ENCODE results near the gene SCGB1C1.
"Not testable (repeated sequence)": the region's sequence is repeated elsewhere in the genome, so short reads cannot be mapped to it uniquely, and the experiment has no call there.

The SCGB1C1 gene

DNA sequence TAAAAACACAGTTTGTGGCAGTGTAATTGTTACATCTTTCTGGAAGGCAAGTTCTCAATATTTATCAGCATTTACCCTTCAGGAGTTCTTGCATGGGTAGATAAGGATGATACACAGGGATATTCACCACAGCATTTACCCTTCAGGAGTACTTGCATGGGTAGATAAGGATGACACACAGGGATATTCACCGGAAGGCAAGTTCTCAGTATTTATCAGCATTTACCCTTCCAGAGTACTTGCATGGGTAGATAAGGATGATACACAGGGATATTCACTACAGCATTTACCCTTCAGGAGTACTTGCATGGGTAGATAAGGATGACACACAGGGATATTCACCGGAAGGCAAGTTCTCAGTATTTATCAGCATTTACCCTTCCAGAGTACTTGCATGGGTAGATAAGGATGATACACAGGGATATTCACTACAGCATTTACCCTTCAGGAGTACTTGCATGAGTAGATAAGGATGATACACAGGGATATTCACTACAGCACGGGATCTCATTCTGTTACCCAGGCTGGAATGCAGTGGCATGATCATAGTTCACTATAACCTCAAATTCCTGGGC lies 27.9 kb downstream of the SCGB1C1 start:
- DNase-seq, result not testable (repeated sequence)

DNA sequence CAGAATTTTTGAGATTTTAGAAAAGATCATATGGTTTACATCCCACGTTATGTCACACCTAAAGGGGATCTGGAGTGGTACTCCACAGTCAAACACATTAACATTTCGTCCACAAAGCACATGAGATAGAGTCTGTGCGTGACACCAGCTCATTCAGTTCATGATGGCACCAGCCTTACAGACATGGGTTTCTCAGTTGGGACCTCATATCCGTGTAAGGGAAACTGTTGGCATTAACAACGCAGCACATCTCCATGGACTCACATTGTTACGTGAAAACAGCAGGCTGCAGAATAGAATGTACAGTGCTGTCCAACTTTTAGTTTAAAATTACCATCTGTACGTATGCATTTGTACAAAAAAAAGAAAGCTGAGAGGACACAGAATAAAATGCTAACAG lies 28.7 kb downstream of the SCGB1C1 start:
- DNase-seq, result no peak

DNA sequence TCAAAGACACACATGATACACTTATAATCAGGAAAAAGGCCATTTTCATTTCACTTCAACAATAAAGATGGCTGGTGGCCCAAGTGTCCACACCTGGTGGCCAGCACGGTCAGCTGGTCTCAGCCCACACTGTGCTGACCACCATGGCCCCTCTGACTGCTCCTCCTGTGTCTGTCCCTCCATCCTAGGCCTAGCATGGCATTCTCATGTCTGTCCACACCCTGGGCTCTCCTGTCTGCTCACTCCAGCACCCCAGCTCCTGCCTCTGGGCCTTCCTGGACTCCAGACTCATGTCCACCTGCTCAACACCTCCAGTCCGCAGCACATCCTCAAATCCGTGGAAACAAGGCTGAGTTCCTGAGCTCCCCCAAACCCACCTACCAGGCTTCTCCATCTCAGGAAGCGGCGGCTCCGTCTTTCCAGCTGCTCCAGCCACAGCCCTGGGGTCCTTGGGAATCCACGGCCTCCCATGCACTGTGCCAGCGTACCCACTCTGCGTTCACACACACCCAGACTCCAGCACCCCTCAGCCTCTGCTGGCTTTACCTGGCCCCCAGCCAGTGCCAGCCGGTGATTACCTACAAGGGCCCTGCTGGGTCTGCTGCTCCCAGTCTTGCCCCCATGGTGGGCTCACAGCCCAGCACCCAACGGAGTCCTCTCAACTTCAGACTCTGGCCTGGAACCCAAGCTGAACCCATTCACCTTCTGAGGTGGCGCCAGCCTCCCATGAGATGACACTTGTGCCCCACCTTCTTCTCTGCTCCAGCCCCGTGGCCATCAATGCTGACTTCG lies 29.3 kb downstream of the SCGB1C1 start:
- no peak for DNase-seq

DNA sequence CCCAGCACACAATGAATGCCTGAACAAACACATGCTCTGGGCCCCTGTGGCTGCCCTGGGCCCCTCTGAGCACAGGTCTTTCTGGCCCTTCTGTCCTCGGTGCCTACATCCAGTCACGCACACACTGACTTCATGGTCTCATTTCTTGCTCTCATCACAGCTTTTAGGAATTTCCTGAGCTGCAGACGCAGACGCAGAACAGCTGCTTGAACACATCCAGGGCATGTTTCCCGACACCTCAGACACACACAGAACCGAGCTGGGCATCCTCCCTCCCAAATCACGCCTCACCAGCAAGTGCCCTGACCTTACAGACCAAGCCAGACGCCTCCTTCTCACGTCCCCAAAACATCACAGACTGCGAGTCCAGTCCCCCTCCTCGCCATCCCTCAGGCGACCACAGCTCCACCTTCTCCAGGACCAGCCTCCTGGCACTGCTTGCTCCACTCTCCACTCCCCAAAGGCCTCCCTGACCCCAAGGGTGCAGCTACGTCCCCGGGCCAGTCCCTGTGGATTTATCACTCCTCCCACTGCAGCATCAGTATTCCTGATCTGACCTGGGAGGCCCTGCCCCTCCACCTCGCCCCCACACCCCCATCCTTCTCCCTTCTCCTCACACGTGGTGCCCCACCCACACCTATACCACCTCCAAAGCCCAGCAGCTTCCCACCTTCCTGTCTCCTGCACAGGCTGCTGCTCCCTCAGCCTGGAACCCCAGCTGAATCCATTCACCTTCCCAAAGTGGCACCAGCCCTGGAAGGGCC lies 30.3 kb downstream of the SCGB1C1 start:
- DNase-seq, result no peak

DNA sequence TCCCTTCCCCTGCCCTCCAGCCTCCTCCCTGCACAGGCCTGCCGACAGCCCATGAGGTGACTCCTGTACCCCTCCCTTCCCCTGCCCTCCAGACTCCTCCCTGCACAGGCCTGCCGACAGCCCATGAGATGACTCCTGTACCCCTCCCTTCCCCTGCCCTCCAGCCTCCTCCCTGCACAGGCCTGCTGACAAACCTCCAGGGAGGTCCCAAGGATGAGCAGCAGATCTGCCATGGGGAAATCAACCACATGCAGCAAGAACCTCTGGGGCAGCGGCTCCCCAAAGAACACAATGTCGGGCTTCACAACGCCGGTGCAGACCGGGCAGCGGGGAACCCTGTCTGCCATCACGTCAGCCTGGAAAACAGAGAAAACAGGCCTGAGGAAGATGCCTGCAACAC lies 31.0 kb downstream of the SCGB1C1 start:
- no peak for DNase-seq

DNA sequence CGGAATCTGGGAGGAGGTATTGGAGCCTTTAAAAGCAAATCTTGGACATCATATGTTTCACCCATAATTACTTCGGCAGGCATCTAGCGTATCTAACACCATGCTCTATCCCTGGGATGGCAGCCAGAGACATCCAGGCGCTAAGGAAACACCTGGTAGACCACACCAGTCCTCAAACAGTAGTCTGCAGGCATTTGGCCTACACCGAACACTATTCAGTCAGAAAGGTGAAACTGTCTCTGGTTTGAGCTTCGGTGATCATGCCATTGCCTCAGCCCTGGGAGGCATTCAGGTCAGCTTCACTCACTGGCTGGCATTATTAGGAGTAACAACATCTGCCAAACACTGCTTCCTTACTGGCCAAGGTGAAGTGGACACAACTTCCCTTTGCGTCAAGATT lies 31.5 kb downstream of the SCGB1C1 start:
- no peak for DNase-seq

DNA sequence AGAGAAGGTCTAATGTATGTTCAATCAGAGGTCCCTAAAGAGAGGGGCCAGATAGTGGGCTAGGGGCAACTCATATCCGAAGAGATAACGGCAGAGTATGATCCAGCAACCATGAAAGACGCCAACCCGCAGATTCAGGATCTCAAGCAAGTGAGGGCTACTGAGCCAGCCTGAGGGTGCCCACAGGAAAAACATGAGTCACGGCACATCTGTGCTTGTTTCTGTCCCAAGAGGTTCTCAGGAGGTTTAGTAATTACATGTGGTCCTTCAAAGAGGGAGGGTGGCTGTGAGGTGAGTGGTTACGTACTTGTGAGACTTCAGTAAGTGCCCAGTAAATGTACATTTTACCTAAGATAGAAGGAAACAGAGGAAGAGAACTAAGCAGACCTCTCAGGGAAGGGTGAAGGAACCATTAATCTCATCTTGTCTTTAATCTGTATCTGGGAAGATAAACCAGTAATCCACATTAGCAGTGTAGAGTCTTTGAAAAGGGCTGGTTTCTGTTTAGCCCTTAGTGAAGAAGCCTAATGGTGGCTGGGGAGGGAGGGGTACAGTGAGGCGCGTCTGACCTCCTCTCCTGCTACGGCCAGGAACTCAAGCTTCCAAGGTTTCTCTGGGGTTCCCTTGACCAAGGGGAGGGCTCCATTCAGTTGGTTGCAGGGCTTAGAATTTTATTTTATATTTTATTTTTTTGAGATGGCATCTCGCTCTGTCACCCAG lies 33.0 kb downstream of the SCGB1C1 start:
- no peak for DNase-seq

DNA sequence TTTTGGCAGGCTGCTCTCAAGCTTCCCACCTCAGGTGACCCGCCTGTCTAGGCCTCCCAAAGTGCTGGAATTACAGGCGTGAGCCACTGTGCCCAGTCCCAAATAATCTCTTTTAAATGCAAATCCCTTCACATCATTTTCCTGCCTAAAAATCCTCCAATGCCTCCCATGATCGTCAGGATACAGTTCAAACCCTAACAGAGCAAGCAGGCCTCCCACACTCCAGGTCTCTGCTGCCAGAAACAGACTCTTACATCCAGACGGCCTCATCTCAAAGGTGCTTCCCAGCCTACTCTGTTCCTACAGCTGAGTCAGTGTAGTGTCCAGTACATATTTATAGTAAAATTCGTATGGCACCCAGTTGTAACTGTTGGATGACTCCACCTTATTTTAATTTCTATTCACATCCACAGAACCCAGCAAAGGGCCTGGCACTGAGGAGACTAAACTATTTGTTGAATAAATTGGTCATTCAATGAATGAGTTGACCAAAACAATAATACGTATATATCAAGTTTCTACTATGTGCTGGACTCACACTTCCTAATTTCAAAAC lies 35.0 kb downstream of the SCGB1C1 start:
- DNase-seq, result no peak

DNA sequence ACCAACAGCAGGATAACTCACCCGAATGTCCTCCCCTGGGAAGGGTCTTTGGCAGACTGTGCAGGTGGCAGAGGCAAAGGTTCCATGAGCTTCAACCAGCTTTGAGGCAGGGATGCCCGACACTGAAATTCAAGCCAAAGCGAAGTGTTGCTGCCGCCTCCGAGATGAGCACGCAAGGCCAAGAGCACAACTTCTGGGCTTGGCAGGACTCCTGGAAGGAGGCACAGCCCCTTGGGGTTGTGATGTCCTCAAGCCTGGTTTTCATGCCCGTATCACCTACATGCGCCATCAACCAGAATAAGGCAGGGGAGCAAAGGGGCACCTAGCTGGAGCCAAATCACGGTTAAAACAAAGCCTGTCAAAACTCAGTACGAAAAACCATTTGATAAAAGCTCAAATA lies 37.6 kb downstream of the SCGB1C1 start:
- no peak for DNase-seq

DNA sequence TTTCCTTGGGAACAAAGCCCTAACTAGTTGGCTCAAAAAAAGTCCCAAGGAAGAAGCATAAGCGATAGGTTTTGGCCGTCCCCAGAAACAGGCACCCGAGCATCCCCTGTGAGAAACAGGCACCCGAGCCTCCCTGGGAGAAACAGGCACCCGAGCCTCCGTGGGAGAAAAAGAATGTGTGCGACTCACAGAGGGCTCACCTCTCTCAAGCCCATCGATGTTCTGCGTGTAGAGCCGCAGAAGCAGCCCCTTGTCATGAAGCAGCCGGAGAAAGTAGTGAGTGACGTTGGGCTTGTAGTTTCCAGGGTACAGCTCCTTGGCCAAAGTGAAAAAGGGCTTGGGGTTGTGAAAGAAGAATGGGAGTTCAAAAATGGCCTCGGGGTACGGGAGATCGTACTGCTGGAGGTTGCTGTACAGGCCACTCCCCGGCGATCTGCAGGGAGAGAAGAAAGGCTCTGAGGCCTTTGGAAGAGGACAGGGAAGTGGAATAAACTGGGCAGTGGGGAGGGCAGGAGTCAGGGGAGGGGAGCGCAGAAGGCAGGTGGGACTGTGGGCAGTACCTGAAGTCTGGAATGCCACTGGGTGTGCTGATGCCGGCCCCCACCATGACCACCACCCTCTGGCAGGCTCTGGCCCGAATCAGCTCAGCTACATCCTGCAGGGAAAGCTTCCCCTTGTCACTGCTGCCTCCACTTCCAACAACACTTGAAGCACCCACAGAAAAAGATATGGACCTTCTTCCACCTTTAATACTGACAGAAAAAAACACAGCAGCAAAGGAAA lies 40.1 kb downstream of the SCGB1C1 start:
- DNase-seq, result no peak

DNA sequence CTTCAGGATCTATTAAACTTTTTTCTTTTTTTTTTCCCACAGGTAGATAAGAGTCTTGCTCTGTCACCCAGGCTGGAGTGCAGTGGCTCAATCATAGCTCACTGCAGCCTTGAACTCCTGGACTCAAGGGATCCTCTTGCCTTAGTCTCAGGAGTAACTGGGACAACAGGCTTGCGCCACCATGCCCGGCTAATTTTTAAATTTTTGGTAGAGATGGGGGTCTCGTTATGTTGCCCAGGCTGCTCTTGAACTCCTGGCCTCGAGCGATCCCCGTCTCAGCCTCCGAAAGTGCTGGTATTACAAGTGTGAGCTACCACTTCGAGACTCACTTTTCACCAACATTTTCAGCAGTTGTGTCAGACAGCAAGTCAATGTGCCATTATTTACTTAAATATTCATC lies 42.3 kb downstream of the SCGB1C1 start:
- no peak for DNase-seq

DNA sequence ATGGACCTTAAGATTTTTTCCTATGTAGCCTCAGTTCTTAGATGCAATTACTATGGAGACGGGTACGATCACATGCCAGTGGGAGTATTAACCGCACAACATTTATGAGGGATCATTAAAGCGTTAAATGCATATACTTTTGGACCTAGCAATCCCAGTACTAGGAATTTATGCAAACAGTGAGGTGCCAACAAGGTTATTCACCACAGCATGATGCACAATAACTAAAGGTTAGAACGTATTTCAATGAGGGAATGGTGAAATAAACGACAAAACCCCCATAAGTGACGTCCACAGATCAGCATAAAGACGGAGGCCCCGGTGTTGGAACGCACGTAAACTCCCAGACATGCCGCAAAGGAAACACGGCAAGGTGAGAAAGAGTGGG lies 42.7 kb downstream of the SCGB1C1 start:
- DNase-seq, result no peak

DNA sequence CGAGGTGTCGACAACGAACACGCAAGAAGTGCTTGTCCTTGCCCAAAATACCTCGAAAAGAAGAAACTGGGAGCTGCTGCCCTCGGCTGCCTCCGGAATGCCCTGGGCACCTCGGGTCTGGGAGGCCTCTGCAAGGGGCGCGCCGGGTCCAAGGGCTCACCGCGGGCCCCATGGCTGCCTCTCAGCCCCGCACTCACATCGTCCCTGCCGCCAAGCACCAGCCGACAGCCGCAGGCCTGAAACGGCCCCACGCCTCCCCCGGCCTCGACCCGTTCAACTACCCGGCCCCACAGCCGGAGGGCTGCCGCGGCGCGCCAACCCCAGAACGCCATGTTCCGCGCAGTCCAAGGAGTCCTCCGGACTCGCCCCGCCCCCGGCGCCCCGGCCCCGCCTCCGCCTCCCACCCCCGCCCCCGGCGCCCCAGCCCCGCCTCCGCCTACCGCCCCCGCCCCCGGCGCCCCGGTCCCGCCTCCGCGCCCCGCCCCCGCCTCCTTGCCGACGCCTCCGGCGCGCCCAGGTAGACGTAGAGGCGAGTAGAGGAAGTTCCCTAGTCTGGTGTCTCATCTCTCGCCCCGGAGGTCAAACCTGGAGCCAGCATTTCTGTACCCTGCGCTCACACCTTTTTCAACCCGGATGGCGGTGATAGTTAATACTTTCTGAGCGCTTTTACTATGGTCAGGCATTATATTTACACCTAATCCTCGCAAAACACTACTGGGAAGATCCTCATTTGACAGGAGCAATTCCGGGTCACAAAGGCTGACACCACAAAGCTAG lies 43.3 kb downstream of the SCGB1C1 start, which contains the start of gene SIRT3:
TSS of gene SIRT3 (minus strand) at position 346 of the 777 bp plus-strand sequence. CDS start at position 332, 14 bp downstream.
- peak; percentile 83 for DNase-seq

DNA sequence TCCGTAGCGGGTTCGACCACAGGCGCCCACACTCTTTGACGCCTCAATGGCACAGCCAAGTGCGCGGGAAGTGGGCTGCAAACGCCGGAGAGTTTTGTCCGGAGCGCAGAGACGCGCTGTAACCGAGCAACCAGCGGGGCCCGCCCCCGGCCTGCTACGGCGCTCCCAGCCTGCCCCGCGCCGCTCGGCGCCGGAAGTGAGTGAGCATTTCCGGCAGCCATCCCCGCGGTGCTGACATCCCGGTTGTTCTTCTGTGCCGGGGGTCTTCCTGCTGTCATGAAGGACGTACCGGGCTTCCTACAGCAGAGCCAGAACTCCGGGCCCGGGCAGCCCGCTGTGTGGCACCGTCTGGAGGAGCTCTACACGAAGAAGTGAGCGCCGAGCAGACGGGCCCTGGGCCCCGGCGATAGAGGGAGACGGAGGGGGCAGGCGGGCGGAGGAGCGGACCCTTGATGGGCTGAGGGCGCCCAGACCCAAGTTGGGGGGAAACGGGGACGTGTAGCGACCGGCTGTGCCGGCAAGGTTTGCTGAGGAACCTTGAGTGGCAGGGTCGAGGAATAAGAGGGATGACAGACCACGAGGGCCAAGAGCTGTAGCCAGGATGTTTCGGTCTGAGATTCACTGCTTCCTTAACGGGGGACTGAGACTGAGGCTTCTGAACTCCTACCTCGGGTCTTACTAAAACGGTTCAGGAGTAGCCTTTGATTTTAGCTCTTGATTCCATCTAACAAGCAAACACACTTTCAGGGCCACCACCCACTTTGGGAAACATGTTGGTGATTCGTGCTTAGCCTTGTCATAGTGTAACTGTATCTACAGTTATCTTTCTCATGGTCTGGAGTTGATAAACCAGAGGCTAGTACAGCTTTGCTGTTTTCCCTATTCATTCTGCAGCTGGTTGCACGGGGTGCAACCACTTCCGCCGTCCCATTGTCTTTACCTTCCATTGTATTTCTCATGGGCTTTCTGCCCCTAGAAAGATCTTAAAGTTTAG lies 44.2 kb downstream of the SCGB1C1 start, which contains the start of gene PSMD13:
TSS of gene PSMD13 (plus strand) at position 203 of the 994 bp plus-strand sequence. CDS start at position 277, 74 bp downstream.
- DNase-seq, result peak; percentile 82

DNA sequence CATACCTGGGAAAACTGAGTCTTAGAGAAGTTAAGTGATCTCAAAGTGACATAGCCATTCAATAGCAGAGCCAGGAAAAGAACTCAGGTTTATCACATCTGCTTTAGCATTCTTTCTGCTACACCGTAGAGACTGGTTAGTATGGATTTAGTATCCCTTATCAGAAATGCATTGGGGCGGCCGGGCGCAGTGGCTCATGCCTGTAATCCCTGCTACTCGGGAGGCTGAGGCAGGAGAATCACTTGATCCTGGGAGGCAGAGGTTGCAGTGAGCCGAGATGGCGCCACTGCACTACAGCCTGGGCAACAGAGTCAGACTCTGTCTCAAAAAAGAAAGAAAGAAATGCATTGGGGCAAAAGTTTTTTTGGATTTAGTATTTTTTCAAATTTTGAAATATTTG lies 45.5 kb downstream of the SCGB1C1 start:
- DNase-seq, result not testable (repeated sequence)

DNA sequence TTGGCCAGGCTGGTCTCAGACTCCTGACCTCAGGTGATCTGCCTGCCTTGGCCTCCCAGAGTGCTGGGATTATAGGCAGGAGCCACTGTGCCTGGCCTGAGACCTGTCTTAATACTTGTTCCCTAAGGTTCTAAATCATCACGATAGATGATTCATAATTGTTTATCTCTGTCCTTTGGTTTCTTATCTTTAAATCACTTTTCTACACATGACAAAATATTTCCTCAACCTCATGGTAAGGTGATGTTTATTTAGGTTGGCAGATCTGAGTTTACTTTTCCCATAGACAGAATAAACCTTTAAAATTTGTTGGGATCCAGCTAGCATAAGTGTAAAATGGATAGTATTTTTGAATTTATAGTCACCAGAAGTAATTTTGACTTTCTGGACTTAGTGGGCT lies 47.4 kb downstream of the SCGB1C1 start:
- no peak for DNase-seq

DNA sequence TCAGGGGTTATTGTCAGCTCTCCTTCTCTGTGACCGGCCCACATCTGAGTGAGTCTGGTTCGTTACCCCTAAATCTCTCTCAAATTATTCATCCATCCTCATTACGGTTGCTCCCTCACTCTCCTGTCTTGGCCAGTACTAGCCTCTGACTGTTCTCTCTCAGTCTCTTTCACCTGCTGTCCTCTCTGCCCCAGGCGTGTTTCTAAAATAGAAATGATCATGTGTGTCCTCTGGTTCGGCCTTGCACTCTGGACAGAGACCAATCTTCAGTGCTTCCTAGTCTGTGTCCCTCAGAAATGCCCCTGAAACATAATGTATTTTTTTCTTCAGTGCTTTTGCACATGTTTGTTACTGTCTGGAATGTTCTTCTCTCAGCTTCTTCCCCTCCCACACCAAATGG lies 48.8 kb downstream of the SCGB1C1 start:
- DNase-seq, result no peak

Data from effector CD4-positive, alpha-beta T cell (primary cell).